ENCODE data around the gene KIZ. TPM values are rescaled to one million over a fixed set of nuclear protein-coding genes. Genes with fewer than 3 reads are reported as not detected.
"Not testable (repeated sequence)": the region's sequence is repeated elsewhere in the genome, so short reads cannot be mapped to it uniquely, and the experiment has no call there.

The KIZ gene
- total and polyA plus RNA-seq, 2 of the 4 experiments (the other 2 are of a cell fraction) = 9.9 to 14.0 TPM

- H3K27me3 ChIP-seq (ENCODE audit: control insufficient read depth, insufficient read depth, low read length); H2AK9ac ChIP-seq (replicated peaks; ENCODE audit: low read depth, low read length, poor library complexity); H3K4me3 ChIP-seq (ENCODE audit: insufficient read depth, low read depth, low read length); H3K79me1 ChIP-seq (ENCODE audit: low read depth in 1 of 2, low read length in 2 of 2); H3K18ac ChIP-seq (ENCODE audit: low read depth, low read length); H3K23ac ChIP-seq (ENCODE audit: low read depth, low read length); dilution Hi-C loops (cut with HindIII; ENCODE audit: low sequenced_read_pairs, unreplicated experiment); BruUV-seq (replicated peaks); H2AK5ac ChIP-seq (ENCODE audit: low read depth, low read length); H2BK5ac ChIP-seq (ENCODE audit: low read depth, low read length, poor library complexity, severe bottlenecking); H4K5ac ChIP-seq (ENCODE audit: low read depth, low read length); H2AFZ ChIP-seq (replicated peaks; ENCODE audit: low read length, poor library complexity); H3K4ac ChIP-seq (ENCODE audit: low read depth, low read length); H4K20me1 ChIP-seq (ENCODE audit: insufficient read depth, low read length); H3K27ac ChIP-seq (ENCODE audit: insufficient read depth, low read length); H2BK15ac ChIP-seq (ENCODE audit: low read depth, low read length); DNase-seq; H3K9me3 ChIP-seq (ENCODE audit: control insufficient read depth, insufficient read depth, low read length); H2BK20ac ChIP-seq (ENCODE audit: low read depth, low read length); in situ Hi-C loops (cut with MboI; ENCODE audit: low sequenced_read_pairs); CTCF ChIA-PET; H3K9ac ChIP-seq (ENCODE audit: low read depth, low read length); H4K8ac ChIP-seq (ENCODE audit: low read depth in 2 of 2, low read length in 2 of 2); H3K36me3 ChIP-seq (ENCODE audit: control insufficient read depth, insufficient read depth, low read length); H3K9me1 ChIP-seq (ENCODE audit: insufficient read depth, low read length); H4K91ac ChIP-seq (ENCODE audit: insufficient read depth, low read depth, low read length); H3K4me1 ChIP-seq (ENCODE audit: control insufficient read depth, insufficient read depth, low read length); H3K4me2 ChIP-seq (ENCODE audit: low read depth, low read length); ATAC-seq (ENCODE audit: low read depth); H3K56ac ChIP-seq (ENCODE audit: extremely low read depth, insufficient read depth, low read length); H3K14ac ChIP-seq (replicated peaks; ENCODE audit: low read depth, low read length); intact Hi-C loops (cut with micrococcal nuclease); POLR2A ChIA-PET (ENCODE audit: unreplicated experiment); H2BK120ac ChIP-seq (ENCODE audit: low read depth, low read length): not testable (repeated sequence)
- WGBS, 2 experiments (ENCODE audit: extremely low coverage in 2 of 2, insufficient read length in 1 of 2) = no CpG with 5 or more reads among the region's 3 CpGs
Observed at GRCh38 chr20:21168061-21168460, 42.2 kb downstream of the KIZ start.

All from IMR-90 (cell line).